ENCODE data around the gene CCDC180.
"Not testable (repeated sequence)": the region's sequence is repeated elsewhere in the genome, so short reads cannot be mapped to it uniquely, and the experiment has no call there.

CCDC180 gene

GRCh38 chr9:97310896-97311295, 3.4 kb downstream of the CCDC180 start:
- DNase-seq: no peak

DNA sequence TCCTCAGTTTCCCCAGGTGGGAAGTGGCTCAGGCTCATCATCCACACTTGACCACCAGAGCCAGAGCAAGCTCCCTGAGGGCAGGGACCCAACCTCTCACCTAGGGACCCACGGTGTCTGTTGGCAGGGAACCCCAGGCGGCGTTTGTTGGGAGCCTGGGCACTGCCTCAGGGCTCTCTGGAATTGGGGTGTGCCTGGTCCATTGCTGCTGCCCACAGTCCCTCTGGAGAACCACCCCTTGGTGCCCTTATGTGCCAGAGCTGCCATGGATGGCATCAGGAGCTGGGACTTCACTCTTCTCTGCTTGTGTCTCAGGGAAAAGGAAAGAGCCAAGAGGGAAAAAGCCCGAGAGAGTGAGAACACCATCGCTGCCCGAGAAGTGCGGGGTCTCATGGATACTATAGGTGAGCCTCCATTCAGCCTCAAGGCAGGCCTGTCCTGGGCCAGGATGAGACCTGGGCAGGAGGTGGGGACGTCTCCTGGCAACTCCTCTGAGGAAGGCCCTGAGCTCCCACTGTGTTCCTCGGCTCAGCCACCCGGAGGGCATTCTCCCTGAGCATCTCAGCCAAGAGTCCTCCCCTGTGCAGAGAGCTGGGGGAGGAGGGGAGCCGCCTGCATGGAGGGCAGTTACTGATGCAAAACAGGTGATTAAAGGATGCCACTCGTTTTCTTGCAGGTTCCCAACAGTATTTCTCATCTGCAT, 4.5 kb downstream of the CCDC180 start:
- DNase-seq: no peak

- no peak for DNase-seq
These were observed 5.1 kb downstream of the CCDC180 start for GRCh38 chr9:97312556-97312955.

DNA sequence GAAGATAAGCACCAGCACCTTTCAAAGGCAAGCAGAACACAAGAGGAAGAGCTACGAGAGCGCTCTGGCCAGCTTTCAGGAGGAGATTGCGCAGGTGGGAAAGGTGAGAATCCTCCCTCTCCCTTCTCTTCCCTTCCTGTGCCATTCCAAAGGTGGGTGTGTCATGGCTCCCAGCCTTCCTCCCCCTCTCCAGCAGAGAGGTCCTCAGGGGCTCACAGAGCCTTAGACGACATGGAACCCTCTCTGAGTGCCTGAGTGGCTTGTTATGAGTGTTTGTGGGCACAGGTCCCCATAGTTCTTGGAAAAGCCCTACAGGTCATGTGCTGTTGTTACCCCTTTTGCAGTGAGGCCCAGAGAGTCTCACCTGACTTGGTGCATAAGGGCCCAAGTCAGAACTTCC, 5.8 kb downstream of the CCDC180 start:
- DNase-seq: no peak

DNA sequence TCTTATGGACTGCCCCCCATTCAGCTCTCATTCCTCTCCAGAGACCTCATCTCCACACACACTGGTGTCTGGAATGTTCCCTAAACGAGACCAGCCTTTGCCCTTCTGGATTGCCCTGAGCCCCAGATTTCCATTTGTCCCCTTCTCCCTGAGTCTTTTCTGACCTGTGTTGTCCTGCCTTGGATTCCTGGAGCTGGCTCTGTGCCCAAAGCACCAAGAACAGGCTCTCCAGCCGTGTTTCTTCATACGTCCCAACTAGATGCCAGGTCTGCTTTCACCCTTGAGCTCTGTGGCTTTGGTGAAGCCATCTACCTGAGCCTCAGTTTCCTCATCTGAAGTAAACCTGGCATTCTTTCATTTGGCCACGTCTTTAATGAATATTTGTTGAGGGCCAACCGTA, 6.3 kb downstream of the CCDC180 start:
- DNase-seq: no peak

- DNase-seq: no peak
These were observed 7.0 kb downstream of the CCDC180 start for GRCh38 chr9:97314503-97314902.

DNA sequence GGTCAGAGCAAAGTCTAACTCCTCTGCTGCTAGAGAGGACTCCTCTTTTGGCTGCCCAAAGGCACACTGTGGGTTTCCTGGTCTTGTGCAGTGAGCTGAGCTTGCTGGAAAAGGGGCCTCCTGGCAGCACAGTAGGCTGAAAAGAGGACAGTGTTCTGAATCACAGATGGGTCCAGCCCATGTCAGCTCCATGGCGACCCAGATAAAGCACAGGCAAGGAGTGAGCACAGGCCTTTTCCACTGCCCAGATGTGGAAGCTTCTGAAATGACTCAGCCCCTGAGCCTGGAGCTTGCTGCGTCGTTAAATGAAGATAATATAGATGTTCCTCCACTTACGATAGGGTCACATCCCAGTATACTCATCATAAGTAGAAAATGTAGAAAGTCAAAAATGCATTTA, 8.1 kb downstream of the CCDC180 start:
- no peak for DNase-seq

DNA sequence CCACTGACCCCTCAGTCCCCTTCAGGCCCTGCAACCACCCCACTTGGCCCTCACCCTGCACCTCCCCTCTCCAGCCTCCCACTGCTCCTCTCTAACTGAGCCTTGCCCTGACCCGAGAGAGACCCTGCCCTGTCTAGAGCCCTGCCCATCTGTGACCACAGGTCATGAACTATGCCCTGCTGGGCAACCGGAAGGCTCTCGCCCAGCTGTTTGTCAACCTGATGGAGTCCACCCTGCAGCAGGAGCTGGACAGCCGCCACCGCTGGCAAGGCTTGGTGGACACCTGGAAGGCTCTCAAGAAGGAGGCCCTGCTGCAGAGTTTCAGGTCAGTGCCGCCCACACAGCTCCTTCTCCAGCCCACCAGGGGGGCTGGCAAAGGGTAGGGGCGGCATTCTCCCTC, 9.4 kb downstream of the CCDC180 start:
- no peak for DNase-seq

- no peak for DNase-seq
These were observed 11.0 kb downstream of the CCDC180 start for GRCh38 chr9:97318433-97318832.

GRCh38 chr9:97319395-97319794, 11.9 kb downstream of the CCDC180 start:
- DNase-seq: no peak

DNA sequence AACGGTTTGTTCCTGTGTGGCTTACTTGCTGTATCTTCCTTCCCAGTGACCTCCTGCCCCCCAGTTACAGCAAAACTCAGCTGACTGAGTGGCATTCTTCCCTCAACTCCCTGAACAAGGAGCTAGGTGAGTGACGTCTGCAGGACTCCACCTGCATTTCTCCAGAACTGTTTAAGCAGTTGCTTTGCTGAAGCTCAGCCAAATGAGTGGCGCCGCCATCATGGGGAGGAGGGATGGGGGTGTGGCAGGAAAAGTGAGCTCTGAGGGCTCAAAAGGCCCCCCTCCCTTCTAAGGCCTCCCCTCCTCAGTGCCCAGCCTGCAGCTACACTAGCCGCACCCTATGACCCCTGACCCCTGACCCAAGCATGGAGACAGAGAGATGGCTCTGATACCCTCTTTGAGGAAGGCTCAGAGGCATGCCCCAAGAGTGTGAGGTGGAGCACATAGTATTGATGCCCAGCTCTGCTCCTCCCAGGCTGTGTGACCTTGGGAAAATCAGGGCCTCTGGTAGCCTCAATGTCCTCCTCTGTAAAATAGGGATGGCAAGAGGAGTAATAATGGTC, 12.7 kb downstream of the CCDC180 start:
- no peak for DNase-seq

DNA sequence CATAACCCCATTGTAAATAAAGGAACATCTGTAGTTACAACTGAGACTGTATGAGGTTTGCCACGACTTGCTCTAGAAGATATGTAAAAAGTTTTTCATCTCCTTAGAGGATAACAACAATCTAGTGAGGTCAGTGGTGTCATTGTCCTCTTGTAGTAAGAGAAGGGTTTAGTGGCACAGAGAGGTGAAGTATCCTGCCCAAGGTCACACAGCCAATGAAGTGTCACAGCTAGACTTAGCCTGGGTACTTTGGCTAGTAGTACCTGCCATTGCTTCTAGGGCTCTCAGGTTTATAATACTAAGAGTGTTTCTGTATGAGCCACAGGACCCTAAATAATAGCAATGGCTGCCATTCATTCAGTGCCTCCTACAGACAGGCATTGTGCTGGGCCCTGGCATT, 13.8 kb downstream of the CCDC180 start:
- DNase-seq: no peak

GRCh38 chr9:97321691-97322090, 14.2 kb downstream of the CCDC180 start:
- no peak for DNase-seq

DNA sequence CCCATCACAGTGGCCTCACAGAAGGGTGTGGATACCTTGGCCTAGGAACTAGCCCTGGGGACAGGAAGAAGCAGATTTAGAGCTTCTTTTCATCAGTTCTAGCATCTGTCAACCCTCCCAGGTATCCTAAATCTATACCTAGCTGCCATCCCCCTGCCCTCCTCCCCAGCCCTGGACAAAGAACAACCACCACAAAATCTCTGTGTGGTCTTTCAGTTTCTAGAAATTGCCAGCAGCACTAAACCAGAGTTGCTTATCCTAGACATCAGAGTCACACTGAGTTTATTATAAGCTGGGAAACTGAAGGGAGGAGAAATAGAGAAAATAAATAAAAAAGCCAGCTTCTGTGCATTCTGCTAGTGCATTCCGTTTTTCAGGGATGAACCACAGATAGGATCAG, 14.6 kb downstream of the CCDC180 start:
- DNase-seq: no peak

- no peak for DNase-seq
These were observed 17.5 kb downstream of the CCDC180 start for GRCh38 chr9:97324954-97325353.

GRCh38 chr9:97327562-97327961, 20.1 kb downstream of the CCDC180 start:
- DNase-seq: no peak

DNA sequence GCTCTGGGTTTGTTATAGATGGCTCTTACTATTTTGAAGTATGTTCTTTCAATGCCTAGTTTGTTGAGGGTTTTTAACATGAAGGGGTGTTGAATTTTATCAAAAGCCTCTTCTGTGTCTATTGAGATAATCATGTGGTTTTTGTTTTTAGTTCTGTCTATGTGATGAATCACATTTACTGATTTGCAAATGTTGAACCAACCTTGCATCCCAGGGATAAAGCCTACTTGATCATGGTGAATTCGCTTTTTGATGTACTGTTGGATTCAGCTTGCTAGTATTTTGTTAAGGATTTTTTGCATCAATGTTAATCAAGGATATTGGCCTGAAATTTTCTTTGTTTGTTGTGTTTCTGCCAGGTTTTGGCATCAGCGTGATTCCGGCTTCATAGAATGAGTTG, 25.5 kb downstream of the CCDC180 start:
- DNase-seq: no peak

- not testable (repeated sequence) for DNase-seq
These were observed 28.2 kb downstream of the CCDC180 start for GRCh38 chr9:97335622-97336021.

GRCh38 chr9:97348871-97349270, 41.4 kb downstream of the CCDC180 start:
- DNase-seq: no peak

DNA sequence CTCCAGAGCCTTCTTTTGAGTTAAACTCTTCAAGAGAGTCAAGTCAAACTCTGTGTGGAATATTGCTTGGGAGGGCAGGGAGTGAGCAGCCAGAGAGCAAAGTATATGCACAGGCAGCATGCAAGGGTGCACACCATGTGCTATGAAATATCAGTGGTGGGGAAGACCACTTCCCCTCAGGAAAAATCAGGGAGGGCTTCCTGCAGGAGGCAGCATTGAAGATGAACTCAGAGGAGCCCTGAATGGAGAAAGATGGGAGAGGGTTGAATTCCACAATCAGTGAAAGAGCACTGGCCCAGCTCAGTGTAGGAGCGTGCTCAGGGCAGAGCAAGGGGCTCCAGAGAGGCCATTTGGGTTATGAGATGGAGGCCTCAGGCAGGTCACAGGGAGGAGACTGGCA, 41.9 kb downstream of the CCDC180 start:
- no peak for DNase-seq

GRCh38 chr9:97354637-97355036, 47.2 kb downstream of the CCDC180 start:
- DNase-seq: no peak

- no peak for DNase-seq
These were observed 49.6 kb downstream of the CCDC180 start for GRCh38 chr9:97357056-97357455.
